NCI-H226 (cell line): ENCODE data around the gene SYT6.
"Not testable (repeated sequence)": the region's sequence is repeated elsewhere in the genome, so short reads cannot be mapped to it uniquely, and the experiment has no call there.

Experiments
- DNase-seq: peaks from one replicate; pipeline ENCODE4 v3.0.0-alpha.2; 2015

The SYT6 gene

GRCh38 chr1:114063544-114063943 lies 90.1 kb downstream of the SYT6 start:
- no peak for DNase-seq

- no peak for DNase-seq
Measured at GRCh38 chr1:114062477-114063099, 91.1 kb downstream of the SYT6 start.

GRCh38 chr1:114061121-114061830 lies 92.4 kb downstream of the SYT6 start:
- DNase-seq, result no peak

GRCh38 chr1:114058236-114058635 lies 95.4 kb downstream of the SYT6 start:
- not testable (repeated sequence) for DNase-seq

GRCh38 chr1:114054148-114054547 lies 99.5 kb downstream of the SYT6 start:
- DNase-seq, result no peak

GRCh38 chr1:114048232-114048631 lies 105.4 kb downstream of the SYT6 start:
- no peak for DNase-seq

- no peak for DNase-seq
Measured at GRCh38 chr1:114043548-114043947, 110.1 kb downstream of the SYT6 start.

- no peak for DNase-seq
Measured at GRCh38 chr1:114043054-114043453, 110.6 kb downstream of the SYT6 start.

- no peak for DNase-seq
Measured at GRCh38 chr1:114040273-114041015, 113.2 kb downstream of the SYT6 start.
